GM23338 (cell line): Measurements from ENCODE around the gene PPP1R13L. TPM values are rescaled to one million over a fixed set of nuclear protein-coding genes. Genes with fewer than 3 reads are reported as not detected.

Experiments used
- ATAC-seq: fragments of 200-7000 bp; cut with Tn5 transposase; 3 replicates; pipeline ENCODE4 v1.9.1; 2020
- DNase-seq: peaks from one replicate; pipeline ENCODE4 v3.0.0-alpha.2; 2015; ENCODE audit warnings: low spot score
- H2AFZ ChIP-seq: fragments of 200-600 bp; sonication (generic); 2 replicates; pipeline ENCODE4 v1.8.0; 2016; ENCODE audit warnings: antibody characterized with exemption, mild to moderate bottlenecking, moderate library complexity
- H3F3A ChIP-seq: fragments of 200-600 bp; sonication (generic); replicated peaks from 2 replicates; pipeline ENCODE4 v1.8.0; 2017; ENCODE audit warnings: antibody characterized with exemption, mixed run types, low read depth
- H3K27ac ChIP-seq: fragments of 200-600 bp; sonication (generic); 2 replicates; pipeline ENCODE4 v1.6.1; 2016; ENCODE audit warnings: low read depth
- H3K27me3 ChIP-seq: fragments of 200-600 bp; sonication (generic); 2 replicates; pipeline ENCODE4 v1.8.0; 2016; ENCODE audit warnings: mild to moderate bottlenecking, mixed run types, moderate library complexity; ENCODE audit not compliant: insufficient read depth
- H3K36me3 ChIP-seq: fragments of 200-600 bp; sonication (generic); 2 replicates; pipeline ENCODE4 v1.8.0; 2016; ENCODE audit warnings: mild to moderate bottlenecking; ENCODE audit not compliant: insufficient read depth
- H3K4me1 ChIP-seq: fragments of 200-600 bp; sonication (generic); 2 replicates; pipeline ENCODE4 v1.8.0; 2016; ENCODE audit warnings: mild to moderate bottlenecking, moderate library complexity; ENCODE audit not compliant: insufficient read depth
- H3K4me2 ChIP-seq: fragments of 200-600 bp; sonication (generic); 2 replicates; pipeline ENCODE4 v1.7.1; 2017; ENCODE audit warnings: mixed run types
- H3K4me3 ChIP-seq: fragments of 200-600 bp; sonication (generic); 2 replicates; pipeline ENCODE4 v1.6.1; 2016; ENCODE audit warnings: mixed run types
- H3K79me2 ChIP-seq: fragments of 200-600 bp; sonication (generic); replicated peaks from 2 replicates; pipeline ENCODE4 v1.8.0; 2017; ENCODE audit warnings: mild to moderate bottlenecking; ENCODE audit not compliant: insufficient read depth
- H3K9me2 ChIP-seq: fragments of 200-600 bp; sonication (generic); 2 replicates; pipeline ENCODE4 v1.8.0; 2017; ENCODE audit not compliant: insufficient read depth
- H4K20me1 ChIP-seq: fragments of 200-600 bp; sonication (generic); replicated peaks from 2 replicates; pipeline ENCODE4 v1.8.0; 2017; ENCODE audit warnings: mild to moderate bottlenecking; ENCODE audit not compliant: insufficient read depth
- H3K27ac Mint-ChIP-seq: 2 replicates; pipeline ENCODE4 v1.8.0; 2020; ENCODE audit warnings: inconsistent platforms, mild to moderate bottlenecking, moderate library complexity, mixed read lengths
- H3K27me3 Mint-ChIP-seq: 3 replicates; pipeline ENCODE4 v1.8.0; 2022; ENCODE audit warnings: low read depth, mild to moderate bottlenecking, moderate library complexity, mixed read lengths, inconsistent platforms; ENCODE audit not compliant: insufficient read depth, poor library complexity
- H3K36me3 Mint-ChIP-seq: 3 replicates; pipeline ENCODE4 v1.8.0; 2021; ENCODE audit warnings: low read depth, mild to moderate bottlenecking, inconsistent platforms, moderate library complexity, mixed read lengths
- H3K4me1 Mint-ChIP-seq: 3 replicates; pipeline ENCODE4 v1.8.0; 2020; ENCODE audit warnings: mild to moderate bottlenecking, inconsistent platforms, mixed read lengths
- H3K4me3 Mint-ChIP-seq: 3 replicates; pipeline ENCODE4 v1.8.0; 2021; ENCODE audit warnings: moderate library complexity, mild to moderate bottlenecking, inconsistent platforms, mixed read lengths
- H3K9me3 Mint-ChIP-seq: 3 replicates; pipeline ENCODE4 v1.8.0; 2020; ENCODE audit warnings: moderate library complexity, mild to moderate bottlenecking, inconsistent platforms, mixed read lengths
- CREB1 ChIP-seq: fragments of 250-450 bp; sonication (Bioruptor Pico); IDR thresholded peaks from 2 replicates; pipeline ENCODE4 v1.5.0; 2020; ENCODE audit warnings: low read depth, mild to moderate bottlenecking, moderate library complexity
- EZH2 ChIP-seq: fragments of 200-600 bp; sonication (generic); IDR thresholded peaks from one replicate; pipeline ENCODE4 v1.8.0; 2017; ENCODE audit warnings: antibody characterized with exemption, mild to moderate bottlenecking, low read depth; ENCODE audit not compliant: unreplicated experiment
- EZH2phosphoT487 ChIP-seq: fragments of 200-600 bp; sonication (generic); IDR thresholded peaks from one replicate; pipeline ENCODE4 v1.8.1; 2018; ENCODE audit warnings: antibody characterized with exemption; ENCODE audit not compliant: unreplicated experiment
- JUNB ChIP-seq: IDR thresholded peaks from one replicate; pipeline ENCODE4 v1.6.1; 2016; ENCODE audit warnings: antibody characterized with exemption; ENCODE audit not compliant: unreplicated experiment
- NANOG ChIP-seq: IDR thresholded peaks from 2 replicates; pipeline ENCODE4 v1.6.1; 2016; ENCODE audit warnings: antibody characterized with exemption, borderline replicate concordance
- POLR2AphosphoS5 ChIP-seq: IDR thresholded peaks from 2 replicates; pipeline ENCODE4 v1.6.1; 2016; ENCODE audit warnings: antibody characterized with exemption, low read depth
- ZNF114 ChIP-seq: fragments of 250-450 bp; sonication (Bioruptor Pico); IDR thresholded peaks from 2 replicates; pipeline ENCODE4 v1.5.0; 2020; ENCODE audit warnings: mild to moderate bottlenecking, moderate library complexity
- ZNF331 ChIP-seq: fragments of 250-450 bp; sonication (Bioruptor Pico); IDR thresholded peaks from 2 replicates; pipeline ENCODE4 v1.5.0; 2020; ENCODE audit warnings: low read depth, mild to moderate bottlenecking, moderate library complexity
- polyA plus RNA-seq: library from polyadenylated mRNA; unstranded; fragments of >200 nt; fragmentation: Nextera tagmentation; extraction: Ambion mirVana; gene quantifications from 2 replicates; pipeline ENCODE4 v1.2.1, GENCODE V29; 2016
- total RNA-seq: library from RNA; depleted of rRNA; stranded (reverse); fragments of >200 nt; shearing (Covaris generic); gene quantifications from 2 replicates; pipeline ENCODE4 v1.2.3, GENCODE V29; 2014
- TF ChIP-seq, protein P1 (sequence below): IDR thresholded peaks from 2 replicates; pipeline ENCODE4 v1.6.1; 2016; ENCODE audit warnings: antibody characterized with exemption

PPP1R13L gene
- total and polyA plus RNA-seq, 2 experiments from 2014 or later, result 9.6 to 15.5 TPM

DNA sequence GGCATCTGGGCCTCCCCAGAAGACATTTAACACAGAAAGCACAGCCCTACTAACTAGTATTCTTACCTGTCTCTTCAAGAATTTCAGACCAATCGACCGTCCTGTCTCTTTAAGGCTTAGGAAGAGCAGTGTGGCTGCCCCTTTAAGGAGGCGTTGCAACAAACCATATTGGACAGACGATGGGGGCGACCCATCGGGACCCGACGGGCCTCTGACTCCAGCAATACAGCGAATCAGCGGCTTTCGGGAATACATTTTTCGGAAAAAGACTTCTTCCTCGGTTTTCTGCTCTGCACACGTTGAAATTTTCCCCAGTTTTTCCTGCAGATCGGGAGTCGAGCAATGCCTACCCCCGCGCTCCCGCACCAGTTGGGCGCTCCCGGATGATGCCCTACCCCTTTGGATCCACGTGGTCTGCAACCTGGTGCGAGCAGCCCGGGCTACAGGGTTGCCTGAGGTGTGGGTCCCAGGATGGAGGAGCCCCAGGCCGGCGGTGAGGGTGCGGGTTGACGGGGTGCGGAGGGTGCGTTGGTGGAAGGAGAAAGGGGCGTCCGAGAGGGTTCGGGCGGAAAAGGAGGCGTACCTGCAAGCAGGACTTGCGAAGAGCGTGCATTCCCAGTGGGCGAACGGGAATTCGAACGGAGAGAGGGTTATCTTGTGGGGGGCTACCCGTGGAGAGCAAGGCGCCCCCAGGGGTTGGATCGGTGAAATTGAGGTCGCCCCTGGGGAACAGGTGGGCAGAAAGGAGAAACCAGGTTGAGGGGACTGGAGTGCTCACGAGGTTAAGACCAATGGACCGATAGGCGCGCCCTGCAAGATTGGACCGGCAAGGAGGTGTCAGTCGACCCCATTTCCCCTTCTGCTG lies 1.6 kb upstream of the PPP1R13L start, which contains the start of gene POLR1G (continued):
- TF ChIP-seq EZH2, result no peak
- TF ChIP-seq JUNB, result no peak
- peak; percentile 65 for TF ChIP-seq CREB1 (CRISPR knock-in tag)

DNA sequence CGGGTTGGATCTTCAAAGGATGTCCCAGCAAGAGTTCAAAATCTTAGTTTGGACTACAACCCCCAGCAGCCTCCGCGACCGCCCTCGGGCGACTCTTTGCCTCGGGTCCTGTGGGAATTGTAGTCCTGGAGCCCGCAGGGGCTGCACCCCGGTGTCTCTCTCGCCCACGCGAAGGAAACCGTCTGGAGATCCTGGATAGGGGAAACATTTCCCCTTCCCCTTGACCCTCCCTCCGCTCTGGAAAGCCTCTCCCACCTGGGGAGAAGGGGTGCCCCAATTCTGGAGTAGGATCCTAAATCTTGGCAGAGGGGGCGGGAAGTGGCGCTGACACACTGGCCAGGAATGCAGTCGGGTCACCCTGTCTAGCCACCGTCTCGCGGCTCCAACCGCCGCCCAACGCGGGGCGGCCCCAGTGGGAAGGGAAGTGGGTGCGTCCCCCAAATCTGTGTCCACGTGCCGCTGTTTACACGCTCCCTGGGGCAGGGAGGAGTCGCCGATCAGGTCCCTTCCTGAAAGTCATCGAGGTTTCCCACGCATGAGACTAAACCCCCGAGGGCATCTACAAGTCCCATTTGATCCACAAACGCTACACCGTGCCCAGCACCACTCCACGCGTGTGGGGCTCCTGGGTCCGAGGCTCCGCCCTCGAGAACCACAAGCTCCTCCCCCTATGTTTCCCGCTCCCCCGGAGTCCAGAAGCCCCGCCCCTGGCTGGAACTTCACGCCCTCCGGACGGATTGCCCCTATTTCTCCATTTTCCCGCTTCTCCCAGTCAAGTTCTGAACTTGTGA lies 761 bp upstream of the PPP1R13L start:
- peak overlapping the region; percentile 88 for H3K4me3 ChIP-seq
- H2AFZ ChIP-seq, result peak overlapping the region; percentile 92
- H3K27me3 ChIP-seq, result peaks cover 23% of the 10 kb centered on the region
- peak overlapping the region; percentile 99 for H3K27ac Mint-ChIP-seq
- H3K9me2 ChIP-seq, result no peaks in the 10 kb centered on the region
- DNase-seq (peak; percentile 96), ATAC-seq (peak; percentile 46)
- peaks cover 24% of the 10 kb centered on the region for H3K4me1 ChIP-seq
- H4K20me1 ChIP-seq, result peaks cover 18% of the 10 kb centered on the region; the same call in 1 of the 2 replicates
- peaks cover 29% of the 10 kb centered on the region; the same call in 1 of the 2 replicates for H3F3A ChIP-seq
- peaks cover 36% of the 10 kb centered on the region for H3K27me3 Mint-ChIP-seq
- peaks cover 26% of the 10 kb centered on the region for H3K4me1 Mint-ChIP-seq
- peak overlapping the region; percentile 97 for H3K4me3 Mint-ChIP-seq
- no peaks in the 10 kb centered on the region for H3K9me3 Mint-ChIP-seq
- peaks cover 13% of the 10 kb centered on the region for H3K79me2 ChIP-seq
- peaks cover 24% of the 10 kb centered on the region for H3K36me3 Mint-ChIP-seq
- H3K36me3 ChIP-seq, result no peaks in the 10 kb centered on the region
- H3K4me2 ChIP-seq, result peak overlapping the region; percentile 99
- TF ChIP-seq ZNF114 (CRISPR knock-in tag) (peak; percentile 82; the same call in 1 of the 2 replicates), EZH2phosphoT487 (no peak), NANOG (no peak), POLR2AphosphoS5 (0 out of 2 replicates have a peak, but pooled peaks have one; percentile 3), ZNF331 (no peak)
- TF ChIP-seq, protein P1, sequence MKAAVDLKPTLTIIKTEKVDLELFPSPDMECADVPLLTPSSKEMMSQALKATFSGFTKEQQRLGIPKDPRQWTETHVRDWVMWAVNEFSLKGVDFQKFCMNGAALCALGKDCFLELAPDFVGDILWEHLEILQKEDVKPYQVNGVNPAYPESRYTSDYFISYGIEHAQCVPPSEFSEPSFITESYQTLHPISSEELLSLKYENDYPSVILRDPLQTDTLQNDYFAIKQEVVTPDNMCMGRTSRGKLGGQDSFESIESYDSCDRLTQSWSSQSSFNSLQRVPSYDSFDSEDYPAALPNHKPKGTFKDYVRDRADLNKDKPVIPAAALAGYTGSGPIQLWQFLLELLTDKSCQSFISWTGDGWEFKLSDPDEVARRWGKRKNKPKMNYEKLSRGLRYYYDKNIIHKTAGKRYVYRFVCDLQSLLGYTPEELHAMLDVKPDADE, result peak; percentile 92
- peak overlapping the region; percentile 94 for H3K27ac ChIP-seq
